Lung (tissue), 12 donors: ENCODE measurements around the gene SLC10A3. TPM values are rescaled to one million over a fixed set of nuclear protein-coding genes. Genes with fewer than 3 reads are reported as not detected.

Experiments
- ATAC-seq: fragments of 200-7000 bp; cut with Tn5 transposase; one replicate; pipeline ENCODE4 v1.9.1; 2020; ENCODE audit warnings: moderate number of reproducible peaks; ENCODE audit not compliant: insufficient read depth, low FRiP score
- DNase-seq, 3 donors: peaks; one replicate each; pipeline ENCODE4 v3.0.0-alpha.2; 2013 to 2017
- H3K27ac ChIP-seq, 2 donors: one replicate each; pipeline ENCODE4 v1.5.1; 2013; ENCODE audit warnings: mild to moderate bottlenecking in 2 of 2, moderate library complexity in 2 of 2, control low read depth in 1 of 2, inconsistent platforms in 1 of 2, low read depth in 1 of 2, low read length in 1 of 2
- H3K27me3 ChIP-seq, 3 donors: one replicate each; pipeline ENCODE4 v1.5.1; 2013; ENCODE audit warnings: low read length in 2 of 3; ENCODE audit not compliant: control insufficient read depth in 3 of 3, insufficient read depth in 3 of 3
- H3K36me3 ChIP-seq, 4 donors: one replicate each; pipeline ENCODE4 v1.5.1; 2013; ENCODE audit warnings: low read length in 4 of 4, mild to moderate bottlenecking in 1 of 4, moderate library complexity in 1 of 4; ENCODE audit not compliant: control insufficient read depth in 4 of 4, insufficient read depth in 4 of 4
- H3K4me1 ChIP-seq, 5 donors: one replicate each; pipeline ENCODE4 v1.5.1; 2013; ENCODE audit warnings: low read length in 5 of 5, mild to moderate bottlenecking in 2 of 5, moderate library complexity in 1 of 5; ENCODE audit not compliant: control insufficient read depth in 5 of 5, insufficient read depth in 5 of 5
- H3K4me3 ChIP-seq: one replicate; pipeline ENCODE4 v1.5.1; 2013; ENCODE audit warnings: mild to moderate bottlenecking, control low read depth, moderate library complexity
- H3K9ac ChIP-seq, 2 donors: one replicate each; pipeline ENCODE4 v1.5.1; 2013; ENCODE audit warnings: low read length in 2 of 2, control low read depth in 1 of 2; ENCODE audit not compliant: insufficient read depth in 1 of 2
- H3K9me3 ChIP-seq, 4 donors: one replicate each; pipeline ENCODE4 v1.5.1; 2013; ENCODE audit warnings: low read length in 3 of 4, mild to moderate bottlenecking in 1 of 4, moderate library complexity in 1 of 4; ENCODE audit not compliant: control insufficient read depth in 4 of 4, insufficient read depth in 3 of 4
- CTCF ChIP-seq: IDR thresholded peaks from 2 replicates; pipeline ENCODE4 v1.5.1; 2012; ENCODE audit warnings: mild to moderate bottlenecking; ENCODE audit errors: control extremely low read depth, extremely low read depth
- WGBS, 2 donors: extraction: QIAGEN DNeasy Blood & Tissue Kit; methylation state at CpG; one replicate each; pipeline ENCODE4 v1.1.7; 2013; 5-methylcytosine and 5-hydroxymethylcytosine counted together
- polyA plus RNA-seq, 2 donors: library from polyadenylated mRNA; stranded (reverse); fragments of 200-250 nt; gene quantifications; one replicate each; pipeline ENCODE4 v1.2.1, GENCODE V29; 2013
- total RNA-seq, 2 donors: library from RNA; depleted of rRNA in 1 of 2; stranded (reverse); fragments of >200 nt in 1 of 2; gene quantifications; one replicate each; pipeline ENCODE4 v1.2.1, GENCODE V29; 2014 to 2021
- donor health status: control.
- donor health status: control.
- donor health status: Bipolar disorder and iron deficiency.
- donor health status: healthy.
- donor health status: DM: yes; HTN: yes; CAD: no.

Gene SLC10A3
- total and polyA plus RNA-seq, 4 donors: 11.1 to 33.0 (median 29.1) TPM

GRCh38 chrX:154444755-154445246, 45.6 kb downstream of the SLC10A3 start:
- peaks cover 0 to 8% (median 0%) of the 10 kb centered on the region in 5 donors for H3K4me1 ChIP-seq
- H3K9me3 ChIP-seq: no peaks in the 10 kb centered on the region
- WGBS, 2 donors: 70 to 77% methylated on average over 9 to 13 of the region's 13 CpGs
- H3K4me3 ChIP-seq: peak overlapping the region; percentile 61
- TF ChIP-seq CTCF: no peak
- H3K9ac ChIP-seq: no peak overlapping the region
- H3K36me3 ChIP-seq: peaks cover 0 to 23% (median 5%) of the 10 kb centered on the region in 4 donors
- peak overlapping the region; percentile 75 to 82 for H3K27ac ChIP-seq
- DNase-seq (no peak), ATAC-seq (no peak)
- H3K27me3 ChIP-seq: no peaks in the 10 kb centered on the region

- DNase-seq (peak; percentile 65 to 73 (median 72)), ATAC-seq (peak; percentile 70)
- Histone ChIP-seq H3K27me3 (no peaks in the 10 kb centered on the region), H3K4me3 (peak within 1 kb of the TSS; percentile 61), H3K9me3 (no peaks in the 10 kb centered on the region), H3K4me1 (peaks cover 0 to 8% (median 0%) of the 10 kb centered on the region in 5 donors), H3K27ac (peak within 1 kb of the TSS; percentile 75 to 82), H3K9ac (no peak within 1 kb of the TSS), H3K36me3 (peaks cover 0 to 19% (median 5%) of the 10 kb centered on the region in 4 donors)
- WGBS, 2 donors: 10 to 31% methylated on average over 2 to 94 of the region's 94 CpGs
- TF ChIP-seq CTCF: no peak
Observed at GRCh38 chrX:154443992-154444754, 46.3 kb downstream of the SLC10A3 start, which contains the start of gene FAM50A. TSS of gene FAM50A (plus strand) at chrX:154444141. CDS start at chrX:154444236, 95 bp downstream.

GRCh38 chrX:154443479-154443910, 46.9 kb downstream of the SLC10A3 start:
- no peaks in the 10 kb centered on the region for H3K9me3 ChIP-seq
- TF ChIP-seq CTCF: no peak
- H3K27ac ChIP-seq: peak overlapping the region; percentile 64 to 70
- H3K27me3 ChIP-seq: no peaks in the 10 kb centered on the region
- no peak overlapping the region for H3K4me3 ChIP-seq
- H3K4me1 ChIP-seq: peaks cover 0 to 8% (median 0%) of the 10 kb centered on the region in 5 donors
- DNase-seq (no peak), ATAC-seq (no peak)
- H3K9ac ChIP-seq: no peak overlapping the region
- peaks cover 0 to 14% (median 10%) of the 10 kb centered on the region in 4 donors for H3K36me3 ChIP-seq
- 17 to 43% methylated on average over 7 to 10 of the region's 10 CpGs for whole genome bisulfite sequencing, 2 donors
